Mesodermal cell (in vitro differentiated cells): ENCODE data around the gene RAB43.

Experiments used
- H3K27ac ChIP-seq: 2 replicates; pipeline ENCODE4 v1.7.0; 2013; ENCODE audit warnings: mild to moderate bottlenecking, low read depth, low read length, moderate library complexity; ENCODE audit not compliant: severe bottlenecking
- H3K36me3 ChIP-seq: 2 replicates; pipeline ENCODE4 v1.7.1; 2013; ENCODE audit warnings: mild to moderate bottlenecking, low read length, moderate library complexity; ENCODE audit not compliant: control insufficient read depth, insufficient read depth
- H3K4me1 ChIP-seq: one replicate; pipeline ENCODE4 v1.7.1; 2013; ENCODE audit warnings: mild to moderate bottlenecking, low read length; ENCODE audit not compliant: insufficient read depth, control insufficient read depth, poor library complexity, severe bottlenecking
- H3K4me3 ChIP-seq: 2 replicates; pipeline ENCODE4 v1.7.0; 2013; ENCODE audit warnings: low read length, control low read depth, mild to moderate bottlenecking; ENCODE audit not compliant: insufficient read depth, poor library complexity, severe bottlenecking; ENCODE audit errors: extremely low read depth
- H3K9me3 ChIP-seq: 2 replicates; pipeline ENCODE4 v1.7.1; 2013; ENCODE audit warnings: mild to moderate bottlenecking, low read length, moderate library complexity; ENCODE audit not compliant: control insufficient read depth
- WGBS, 2 experiments: methylation state at CpG; one replicate each; pipeline ENCODE4 v1.1.5; 2013; ENCODE audit warnings: missing lambda C conversion rate in 2 of 2; ENCODE audit not compliant: insufficient coverage in 2 of 2; 5-methylcytosine and 5-hydroxymethylcytosine counted together

The RAB43 gene

GRCh38 chr3:129045675-129046036 is 75.9 kb downstream of the RAB43 start:
- Histone ChIP-seq H3K4me1 (no peaks in the 10 kb centered on the region), H3K36me3 (no peaks in the 10 kb centered on the region), H3K27ac (no peak overlapping the region), H3K9me3 (peaks cover 3% of the 10 kb centered on the region), H3K4me3 (no peak overlapping the region)
- WGBS, 2 experiments = 84 to 85% methylated on average over 28 to 43 of the region's 43 CpGs

GRCh38 chr3:129040579-129041300 is 80.9 kb downstream of the RAB43 start:
- no peak overlapping the region for H3K4me3 ChIP-seq
- H3K27ac ChIP-seq = no peak overlapping the region
- no peaks in the 10 kb centered on the region for H3K36me3 ChIP-seq
- peaks cover 3% of the 10 kb centered on the region for H3K9me3 ChIP-seq
- H3K4me1 ChIP-seq = no peaks in the 10 kb centered on the region
- 84 to 89% methylated on average over 13 of the region's 15 CpGs for WGBS, 2 experiments

- no peaks in the 10 kb centered on the region for H3K36me3 ChIP-seq
- H3K27ac ChIP-seq = no peak overlapping the region
- H3K4me3 ChIP-seq = no peak overlapping the region
- H3K4me1 ChIP-seq = no peaks in the 10 kb centered on the region
- peaks cover 3% of the 10 kb centered on the region for H3K9me3 ChIP-seq
- 80 to 86% methylated on average over 2 to 3 of the region's 3 CpGs for WGBS, 2 experiments
Measured at GRCh38 chr3:129040039-129040336, 81.6 kb downstream of the RAB43 start.

- H3K4me1 ChIP-seq = no peaks in the 10 kb centered on the region
- 87 to 93% methylated on average over 13 of the region's 14 CpGs for WGBS, 2 experiments
- H3K9me3 ChIP-seq = peaks cover 3% of the 10 kb centered on the region
- H3K27ac ChIP-seq = no peak overlapping the region
- no peaks in the 10 kb centered on the region for H3K36me3 ChIP-seq
- H3K4me3 ChIP-seq = no peak overlapping the region
Measured at GRCh38 chr3:129039271-129040038, 82.1 kb downstream of the RAB43 start.

GRCh38 chr3:129038121-129038855 is 83.3 kb downstream of the RAB43 start:
- Histone ChIP-seq H3K4me1 (no peaks in the 10 kb centered on the region), H3K36me3 (no peaks in the 10 kb centered on the region), H3K27ac (no peak overlapping the region), H3K4me3 (no peak overlapping the region), H3K9me3 (peaks cover 3% of the 10 kb centered on the region)
- WGBS, 2 experiments = 85 to 88% methylated on average over 7 to 9 of the region's 10 CpGs
